SU-DHL-6 (cell line): ENCODE data around the gene PCK2.
"Not testable (repeated sequence)": the region's sequence is repeated elsewhere in the genome, so short reads cannot be mapped to it uniquely, and the experiment has no call there.

Experiments used
- H2AFZ ChIP-seq: fragments of 200-600 bp; sonication (generic); 2 replicates; pipeline ENCODE4 v1.6.1; 2014; ENCODE audit warnings: low read depth, mild to moderate bottlenecking, moderate library complexity, mixed read lengths, antibody characterized with exemption, low read length; ENCODE audit not compliant: severe bottlenecking
- H3F3A ChIP-seq: fragments of 200-600 bp; shearing (Covaris generic); 2 replicates; pipeline ENCODE4 v1.6.0; 2016; ENCODE audit warnings: antibody characterized with exemption, mild to moderate bottlenecking; ENCODE audit not compliant: insufficient read depth
- H3K27ac ChIP-seq: fragments of 200-600 bp; sonication (generic); 2 replicates; pipeline ENCODE4 v1.5.1; 2016; ENCODE audit warnings: low read depth, mild to moderate bottlenecking, low read length, moderate library complexity, mixed read lengths
- H3K27me3 ChIP-seq: fragments of 200-600 bp; sonication (generic), shearing (Covaris generic); 2 replicates; pipeline ENCODE4 v1.6.0; 2014; ENCODE audit warnings: mild to moderate bottlenecking, low read length
- H3K36me3 ChIP-seq: fragments of 200-600 bp; sonication (generic); 2 replicates; pipeline ENCODE4 v1.6.1; 2014; ENCODE audit warnings: mild to moderate bottlenecking, low read length, mixed read lengths
- H3K4me2 ChIP-seq: fragments of 300-600, 200-600 bp; shearing (Covaris generic), sonication (generic); 2 replicates; pipeline ENCODE4 v1.6.0; 2014; ENCODE audit warnings: low read length, low read depth, mild to moderate bottlenecking; ENCODE audit not compliant: poor library complexity, severe bottlenecking
- H3K4me3 ChIP-seq: fragments of 200-600 bp; sonication (generic); 2 replicates; pipeline ENCODE4 v1.5.1; 2014; ENCODE audit warnings: antibody characterized with exemption, low read length, mild to moderate bottlenecking, mixed read lengths; ENCODE audit not compliant: insufficient read depth, poor library complexity, severe bottlenecking
- H3K79me2 ChIP-seq: fragments of 200-600 bp; sonication (generic); 2 replicates; pipeline ENCODE4 v1.6.1; 2014; ENCODE audit warnings: mild to moderate bottlenecking, low read length, moderate library complexity; ENCODE audit not compliant: insufficient read depth
- H3K9ac ChIP-seq: fragments of 200-600 bp; sonication (generic); 2 replicates; pipeline ENCODE4 v1.7.0; 2014; ENCODE audit warnings: mild to moderate bottlenecking, low read length
- H3K9me2 ChIP-seq: fragments of 200-600 bp; sonication (generic); replicated peaks from 2 replicates; pipeline ENCODE4 v1.6.1; 2014; ENCODE audit warnings: low read length; ENCODE audit not compliant: insufficient read depth
- H3K9me3 ChIP-seq: fragments of 200-600 bp; sonication (generic); 2 replicates; pipeline ENCODE4 v1.6.1; 2014; ENCODE audit warnings: low read length, mixed read lengths; ENCODE audit not compliant: insufficient read depth
- H4K20me1 ChIP-seq: fragments of 200-600 bp; sonication (generic); 2 replicates; pipeline ENCODE4 v1.6.1; 2014; ENCODE audit warnings: low read depth, mild to moderate bottlenecking, antibody characterized with exemption, low read length, moderate library complexity, mixed read lengths
- CTCF ChIP-seq: fragments of 200-600 bp; sonication (generic); IDR thresholded peaks from one replicate; pipeline ENCODE4 v1.5.1; 2017; ENCODE audit warnings: antibody characterized with exemption, mild to moderate bottlenecking, low read length, moderate library complexity; ENCODE audit not compliant: insufficient read depth, poor library complexity, severe bottlenecking
- EZH2phosphoT487 ChIP-seq: fragments of 200-600 bp; sonication (generic), shearing (Covaris generic); conservative IDR thresholded peaks from 2 replicates; pipeline ENCODE4 v1.6.1; 2018; ENCODE audit warnings: mild to moderate bottlenecking, antibody characterized with exemption, low read length, moderate library complexity, mixed read lengths

Gene PCK2

GRCh38 chr14:24102357-24103048, 8.4 kb downstream of the PCK2 start:
- no peak for TF ChIP-seq CTCF
- no peak for TF ChIP-seq EZH2phosphoT487
- no peaks in the 10 kb centered on the region for H3F3A ChIP-seq
- H3K9me2 ChIP-seq, result no peaks in the 10 kb centered on the region
- no peak overlapping the region for H3K4me2 ChIP-seq
- no peak overlapping the region for H2AFZ ChIP-seq
- H3K36me3 ChIP-seq, result peaks cover 4% of the 10 kb centered on the region; the same call in 1 of the 2 replicates
- no peaks in the 10 kb centered on the region for H3K27me3 ChIP-seq
- no peak overlapping the region for H3K27ac ChIP-seq
- no peak overlapping the region for H3K4me3 ChIP-seq
- no peaks in the 10 kb centered on the region for H4K20me1 ChIP-seq
- H3K79me2 ChIP-seq, result no peaks in the 10 kb centered on the region
- H3K9me3 ChIP-seq, result no peaks in the 10 kb centered on the region
- H3K9ac ChIP-seq, result no peak overlapping the region

- no peak for TF ChIP-seq CTCF
- no peak for TF ChIP-seq EZH2phosphoT487
- Histone ChIP-seq H3K79me2 (no peaks in the 10 kb centered on the region), H3K9me2 (no peaks in the 10 kb centered on the region), H2AFZ (no peak overlapping the region), H3F3A (no peaks in the 10 kb centered on the region), H3K4me2 (no peak overlapping the region), H3K9me3 (no peaks in the 10 kb centered on the region), H3K27ac (no peak overlapping the region), H3K27me3 (no peaks in the 10 kb centered on the region), H3K9ac (no peak overlapping the region), H4K20me1 (no peaks in the 10 kb centered on the region), H3K4me3 (no peak overlapping the region), H3K36me3 (peaks cover 4% of the 10 kb centered on the region; the same call in 1 of the 2 replicates)
Measured at GRCh38 chr14:24103451-24103850, 9.3 kb downstream of the PCK2 start.

GRCh38 chr14:24105609-24106239, 11.6 kb downstream of the PCK2 start:
- H3K79me2 ChIP-seq, H3K4me2 ChIP-seq, H3K9me2 ChIP-seq, H3K9me3 ChIP-seq, H3K36me3 ChIP-seq, H3K9ac ChIP-seq, H4K20me1 ChIP-seq, H3K27ac ChIP-seq, H3K27me3 ChIP-seq, H2AFZ ChIP-seq, H3K4me3 ChIP-seq: not testable (repeated sequence)
- H3F3A ChIP-seq, result peaks cover 11% of the 10 kb centered on the region; the same call in 1 of the 2 replicates

- H3F3A ChIP-seq, result peaks cover 16% of the 10 kb centered on the region; the same call in 1 of the 2 replicates
- no peak overlapping the region for H2AFZ ChIP-seq
- H3K9ac ChIP-seq, result no peak overlapping the region
- no peaks in the 10 kb centered on the region for H3K27me3 ChIP-seq
- H3K27ac ChIP-seq, result no peak overlapping the region
- H3K36me3 ChIP-seq, result peaks cover 4% of the 10 kb centered on the region; the same call in 1 of the 2 replicates
- H3K9me3 ChIP-seq, result no peaks in the 10 kb centered on the region
- H3K79me2 ChIP-seq, result no peaks in the 10 kb centered on the region
- no peaks in the 10 kb centered on the region for H4K20me1 ChIP-seq
- H3K4me3 ChIP-seq, result no peak overlapping the region
- no peak overlapping the region for H3K4me2 ChIP-seq
- no peaks in the 10 kb centered on the region for H3K9me2 ChIP-seq
- TF ChIP-seq EZH2phosphoT487 (no peak), CTCF (no peak)
Measured at GRCh38 chr14:24106672-24107271, 12.7 kb downstream of the PCK2 start.
